H54 (cell line): ENCODE results near the gene ECSCR.
"Not testable (repeated sequence)": the region's sequence is repeated elsewhere in the genome, so short reads cannot be mapped to it uniquely, and the experiment has no call there.

ENCODE experiments used
- DNase-seq: peaks from one replicate; pipeline ENCODE4 v3.0.0; 2011; ENCODE audit warnings: low spot score, mixed read lengths; ENCODE audit not compliant: insufficient read length
- FAIRE-seq: peaks from 3 replicates; lab custom pipeline; 2011; peaks lifted over from hg19 to GRCh38; lab: Jason Lieb, UNC
- POLR2A ChIP-seq: IDR thresholded peaks from 2 replicates; pipeline ENCODE4 v1.6.1; 2011; ENCODE audit warnings: low read depth, mild to moderate bottlenecking, low read length

The ECSCR gene

DNA sequence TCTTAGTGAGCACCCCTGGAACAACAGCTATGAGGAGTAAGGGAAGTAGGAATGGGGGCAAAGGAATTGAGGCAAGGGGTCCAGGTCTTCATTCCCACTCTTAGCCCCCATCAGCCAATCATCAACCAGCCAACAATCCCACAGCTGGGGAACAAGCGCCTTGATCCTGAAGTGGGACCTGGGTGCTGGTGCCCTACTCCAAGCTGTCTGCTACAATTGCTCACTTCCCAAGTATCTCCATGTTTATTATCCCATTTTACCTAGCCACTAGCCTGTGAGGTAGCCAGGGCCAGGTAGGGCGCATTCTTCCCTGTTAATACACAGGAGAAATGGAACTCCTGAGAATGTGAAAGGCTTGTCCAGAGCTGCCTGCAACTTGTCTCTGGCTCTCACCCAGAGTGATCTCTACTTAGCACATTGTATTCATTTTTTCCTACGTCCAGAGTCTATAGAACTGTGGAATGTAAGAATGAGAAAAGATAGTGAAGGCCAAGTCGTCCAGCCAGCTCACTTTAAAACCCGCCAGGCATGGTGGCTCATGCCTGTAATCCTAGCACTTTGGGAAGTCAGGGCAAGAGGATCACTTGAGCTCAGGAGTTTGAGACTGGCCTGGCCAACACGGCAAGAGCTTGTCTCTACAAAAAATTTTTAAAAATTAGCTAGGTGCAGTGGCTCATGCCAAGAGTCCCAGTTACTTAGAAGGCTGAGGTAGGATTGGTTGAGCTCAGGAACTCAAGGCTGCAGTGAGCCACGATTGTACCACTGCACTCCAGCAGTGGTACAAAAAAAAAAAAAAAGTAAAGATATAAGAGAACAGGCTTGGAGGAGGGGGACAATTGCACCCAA lies 17.0 kb downstream of the ECSCR start:
- FAIRE-seq (no peak), DNase-seq (no peak)
- no peak for TF ChIP-seq POLR2A

DNA sequence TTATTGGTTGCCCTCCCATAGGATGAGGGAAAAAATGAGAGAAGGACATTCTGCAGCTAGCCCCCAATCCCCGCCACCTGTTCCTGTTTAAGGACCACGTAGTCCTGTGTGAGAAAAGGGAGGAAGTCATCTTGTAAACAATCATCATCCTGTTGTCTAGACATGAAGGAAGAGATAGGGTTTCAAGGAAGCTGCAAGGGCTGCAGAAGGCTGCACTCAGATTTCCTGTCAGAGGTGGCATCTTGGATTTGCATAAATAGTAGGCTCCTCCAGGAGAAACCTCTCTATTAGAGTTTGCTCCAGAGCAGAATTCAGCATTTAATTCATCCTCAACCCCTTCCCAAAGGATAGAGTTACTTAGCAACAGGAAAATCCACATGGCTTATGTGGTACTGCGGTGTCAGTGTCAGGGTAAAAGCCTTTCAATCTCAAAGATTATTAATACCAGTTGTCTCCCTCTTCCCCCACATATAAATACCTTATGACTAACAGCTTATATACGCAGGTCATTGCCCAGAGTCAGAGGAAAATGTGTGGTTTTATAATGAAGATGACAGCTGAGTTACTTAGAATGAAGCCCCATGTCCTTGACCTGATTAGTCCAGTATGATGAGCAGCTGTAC lies 18.6 kb downstream of the ECSCR start:
- no peak for TF ChIP-seq POLR2A
- no peak for DNase-seq
- no peak for FAIRE-seq

GRCh38 chr5:139440416-139440815 lies 22.1 kb downstream of the ECSCR start:
- FAIRE-seq, DNase-seq: not testable (repeated sequence)

- no peak for FAIRE-seq
- TF ChIP-seq POLR2A: peak; percentile 28; the same call in 1 of the 2 replicates
- DNase-seq: peak; percentile 85
Measured at GRCh38 chr5:139439013-139439903, 23.3 kb downstream of the ECSCR start, which contains the start of gene DNAJC18. DNAJC18 (minus strand) TSS chr5:139439525; CDS start chr5:139439445, 80 bp downstream.

DNA sequence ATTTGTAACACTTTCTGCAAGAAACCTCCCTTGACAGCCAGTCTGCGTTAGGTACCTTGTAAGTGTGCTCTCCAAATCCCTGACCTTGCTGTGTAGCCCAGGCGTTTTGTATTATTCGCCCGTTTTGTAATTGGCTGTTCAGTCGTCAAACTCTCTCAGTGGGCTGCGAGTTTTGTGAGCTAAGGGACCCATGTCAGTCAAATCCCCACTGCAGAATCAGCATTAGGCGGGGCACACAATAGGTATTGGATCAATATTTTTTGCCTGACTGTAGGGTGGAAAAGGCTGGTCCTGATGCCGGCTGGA lies 23.9 kb downstream of the ECSCR start:
- no peak for TF ChIP-seq POLR2A
- FAIRE-seq: no peak
- DNase-seq: no peak

- TF ChIP-seq POLR2A: no peak
Measured at GRCh38 chr5:139435676-139436075, 26.9 kb downstream of the ECSCR start.

DNA sequence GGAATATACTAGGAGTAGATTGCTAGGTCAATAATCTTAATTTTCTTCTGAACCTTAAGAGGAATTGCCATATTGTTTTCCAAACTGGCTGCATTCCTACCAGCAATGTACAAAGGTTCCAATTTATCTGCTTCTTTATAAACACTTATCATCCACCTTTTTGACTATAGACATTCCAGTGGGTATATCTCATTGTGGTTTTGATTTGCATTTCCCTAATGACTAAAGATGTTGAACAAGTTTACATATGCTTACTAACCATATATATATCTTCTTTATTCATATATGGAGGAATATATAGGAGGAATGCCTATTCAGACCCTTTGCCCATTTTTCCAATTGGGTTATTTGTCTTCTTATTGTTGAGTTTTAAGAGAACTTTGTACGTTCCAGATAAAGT lies 30.8 kb downstream of the ECSCR start:
- TF ChIP-seq POLR2A: no peak
- DNase-seq (no peak), FAIRE-seq (no peak)

More at GRCh38 chr5:139435676-139436075, 26.9 kb downstream of the ECSCR start:
- FAIRE-seq (no peak), DNase-seq (no peak)

- FAIRE-seq: no peak
- no peak for DNase-seq
- TF ChIP-seq POLR2A: no peak
Measured at GRCh38 chr5:139430015-139430414, 32.5 kb downstream of the ECSCR start.

- DNase-seq: no peak
- no peak for TF ChIP-seq POLR2A
- no peak for FAIRE-seq
Measured at GRCh38 chr5:139426203-139426885, 36.2 kb downstream of the ECSCR start.

DNA sequence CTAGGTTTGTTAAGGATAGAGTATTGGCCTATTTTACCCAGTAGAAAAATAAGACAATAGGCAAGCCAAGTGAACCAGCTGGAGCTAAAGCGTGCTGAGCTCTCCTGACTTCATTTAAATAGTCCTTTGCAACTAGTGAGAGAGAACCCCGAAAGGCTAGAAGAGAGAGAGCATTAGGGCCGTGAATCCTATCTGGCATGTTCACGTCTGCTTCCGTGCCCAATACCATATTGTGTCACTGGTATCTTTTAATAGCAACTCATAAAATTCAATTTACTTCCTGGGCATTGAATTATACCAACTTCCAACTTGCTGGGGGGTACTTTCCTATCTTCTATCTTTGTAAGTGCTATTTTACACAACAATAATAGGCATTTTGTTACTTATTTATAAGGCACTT lies 37.0 kb downstream of the ECSCR start:
- FAIRE-seq (no peak), DNase-seq (no peak)
- TF ChIP-seq POLR2A: no peak

- no peak for TF ChIP-seq POLR2A
- DNase-seq (peak; percentile 46), FAIRE-seq (peak; percentile 75)
Measured at GRCh38 chr5:139422307-139422893, 40.1 kb downstream of the ECSCR start.

DNA sequence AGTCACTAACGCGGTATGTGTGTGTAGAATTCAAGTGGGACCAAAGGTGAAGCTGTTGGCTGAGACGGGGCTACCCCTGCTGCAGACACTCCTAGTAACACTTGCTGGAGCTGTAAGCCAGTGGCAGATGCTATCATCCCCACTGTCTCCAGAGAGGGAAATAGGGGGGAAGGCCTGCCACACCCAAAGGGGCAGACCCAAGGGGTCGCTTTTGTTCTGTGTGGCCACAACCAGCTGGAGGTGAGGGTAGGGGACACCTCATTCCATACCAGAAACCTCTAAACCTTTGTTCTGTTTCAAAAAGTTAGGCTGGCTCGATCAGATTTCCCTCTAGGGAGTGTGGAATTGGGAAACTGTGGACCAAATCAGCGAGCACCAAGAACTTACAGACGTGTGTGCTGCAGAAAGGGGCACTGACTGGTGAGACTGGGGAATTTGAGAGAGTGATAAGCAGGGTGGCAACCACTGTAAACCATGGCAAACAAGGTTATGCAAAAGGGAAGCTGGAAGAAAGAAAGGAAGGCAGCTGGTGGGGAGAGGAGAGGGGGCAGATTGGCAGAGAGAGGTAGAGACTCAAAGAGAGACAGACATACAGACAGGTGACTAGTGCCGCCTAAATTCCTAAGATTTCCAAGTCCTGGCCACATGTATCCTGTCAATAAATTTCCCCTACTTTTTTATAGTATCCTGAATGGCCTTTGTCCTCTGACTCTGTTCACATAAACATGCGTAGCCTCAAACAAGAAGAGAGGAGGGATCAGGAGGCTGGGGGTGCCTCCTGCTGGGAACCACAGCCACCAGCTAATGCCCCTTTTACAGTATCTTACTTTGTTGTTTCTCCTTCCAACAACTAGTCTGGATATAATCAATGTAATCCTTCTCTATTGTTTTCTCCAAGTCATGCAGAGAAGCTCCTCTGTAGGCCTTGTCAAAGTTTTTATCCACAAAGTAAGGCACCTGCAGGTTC lies 43.0 kb downstream of the ECSCR start:
- no peak for TF ChIP-seq POLR2A
- DNase-seq (no peak), FAIRE-seq (no peak)

DNA sequence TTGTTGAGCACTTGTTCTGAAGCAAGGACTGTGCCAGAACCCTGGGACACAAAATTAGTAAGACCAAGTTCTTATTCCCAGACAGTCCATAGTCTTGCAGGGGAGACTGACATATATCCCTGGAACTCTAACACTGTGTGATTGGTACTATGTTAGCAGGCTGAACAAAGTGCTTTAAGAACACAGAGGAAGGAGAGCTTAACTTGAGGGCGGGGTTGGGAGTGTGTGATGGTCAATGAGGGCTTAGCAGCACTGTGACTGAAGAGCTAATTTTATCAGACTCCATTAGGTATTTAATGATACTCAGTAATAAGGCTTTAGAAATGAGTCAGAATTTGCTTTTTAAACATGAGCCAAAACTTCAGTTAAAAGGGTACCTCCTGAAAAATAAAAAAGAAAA lies 43.8 kb downstream of the ECSCR start:
- FAIRE-seq: no peak

More for the DNA sequence above, 43.8 kb downstream of the ECSCR start:
- DNase-seq: no peak
- TF ChIP-seq POLR2A: no peak
